ENCODE results near the gene BMS1.

DNA sequence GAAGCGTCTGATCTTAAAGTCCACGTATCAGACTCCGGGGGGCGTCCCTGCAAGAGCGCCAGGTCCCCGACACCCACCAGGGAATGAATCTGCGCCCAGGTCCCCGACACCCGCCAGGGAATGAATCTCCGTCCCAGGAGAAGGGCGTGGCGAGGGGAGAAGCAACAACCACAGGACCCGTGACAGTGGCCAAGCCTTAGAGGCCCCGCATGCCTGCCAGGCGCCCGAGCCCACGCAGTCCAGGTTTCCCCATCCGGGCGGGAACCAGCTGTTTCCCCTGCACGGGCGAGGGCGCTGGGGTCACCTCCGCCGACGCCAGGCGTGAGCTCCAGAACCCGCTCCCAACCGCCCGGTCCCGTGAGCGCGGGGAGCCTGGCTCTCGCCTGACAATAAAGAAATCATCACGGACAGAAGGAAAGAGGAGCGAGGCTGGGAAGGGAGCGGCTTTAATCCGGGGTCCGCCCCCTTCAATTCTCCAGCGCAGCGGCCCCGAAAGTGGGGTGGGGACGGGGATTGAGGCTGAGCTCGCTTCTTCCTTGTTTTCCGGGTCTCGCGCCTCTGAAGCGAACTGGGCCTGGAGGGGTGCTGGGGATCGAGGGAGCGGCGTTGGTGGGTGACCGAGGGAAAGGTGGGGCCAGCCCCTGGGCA lies 29.0 kb upstream of the BMS1 start:
- no peak for TF ChIP-seq POLR2A (IDR thresholded peaks at IDR 0.05; ENCODE audit: low read depth, low read length)
- no peak for TF ChIP-seq POLR2AphosphoS5 (IDR thresholded peaks at IDR 0.05; ENCODE audit: low read depth, low read length)
- TF ChIP-seq TAF1 (IDR thresholded peaks at IDR 0.05; ENCODE audit: borderline replicate concordance, low read depth, low read length), result no peak

Data from GM12892 (cell line).